ENCODE measurements around the gene KLHL7.

DNA sequence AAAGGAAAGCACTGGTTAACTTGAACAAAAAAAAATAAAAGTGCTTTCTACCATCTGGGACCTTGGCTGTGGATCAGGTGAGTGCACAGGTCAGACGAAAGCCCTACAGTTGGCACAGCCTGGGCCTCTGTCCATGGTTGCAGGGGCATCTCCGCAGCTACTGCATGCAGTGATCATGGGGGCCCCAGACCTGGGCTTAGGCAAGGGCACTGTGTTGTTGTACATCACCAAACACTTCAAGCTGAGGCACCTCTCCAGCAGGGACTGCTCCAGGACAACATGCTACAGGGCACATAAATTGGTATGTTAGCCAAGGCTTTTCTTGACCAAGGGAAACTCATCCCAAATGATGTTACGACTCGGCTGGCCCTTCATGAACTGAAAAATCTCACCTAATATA is 23.5 kb downstream of the KLHL7 start:
- TF ChIP-seq EZH2 (IDR thresholded peaks at IDR 0.05; ENCODE audit: low read length), result no peak
- TF ChIP-seq, protein P1, sequence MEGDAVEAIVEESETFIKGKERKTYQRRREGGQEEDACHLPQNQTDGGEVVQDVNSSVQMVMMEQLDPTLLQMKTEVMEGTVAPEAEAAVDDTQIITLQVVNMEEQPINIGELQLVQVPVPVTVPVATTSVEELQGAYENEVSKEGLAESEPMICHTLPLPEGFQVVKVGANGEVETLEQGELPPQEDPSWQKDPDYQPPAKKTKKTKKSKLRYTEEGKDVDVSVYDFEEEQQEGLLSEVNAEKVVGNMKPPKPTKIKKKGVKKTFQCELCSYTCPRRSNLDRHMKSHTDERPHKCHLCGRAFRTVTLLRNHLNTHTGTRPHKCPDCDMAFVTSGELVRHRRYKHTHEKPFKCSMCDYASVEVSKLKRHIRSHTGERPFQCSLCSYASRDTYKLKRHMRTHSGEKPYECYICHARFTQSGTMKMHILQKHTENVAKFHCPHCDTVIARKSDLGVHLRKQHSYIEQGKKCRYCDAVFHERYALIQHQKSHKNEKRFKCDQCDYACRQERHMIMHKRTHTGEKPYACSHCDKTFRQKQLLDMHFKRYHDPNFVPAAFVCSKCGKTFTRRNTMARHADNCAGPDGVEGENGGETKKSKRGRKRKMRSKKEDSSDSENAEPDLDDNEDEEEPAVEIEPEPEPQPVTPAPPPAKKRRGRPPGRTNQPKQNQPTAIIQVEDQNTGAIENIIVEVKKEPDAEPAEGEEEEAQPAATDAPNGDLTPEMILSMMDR (optimal IDR thresholded peaks at IDR 0.05 in 1 of 3, IDR thresholded peaks at IDR 0.05 in 1 of 3, conservative IDR thresholded peaks at IDR 0.05 in 1 of 3; ENCODE audit: extremely low read depth in 1 of 3, insufficient read depth in 2 of 3, low read length in 3 of 3), result no peak
